OCI-M2 (cell line): ENCODE data around the gene PACSIN1.

Experiments
- DNase-seq: peaks from one replicate; lab custom pipeline; 2025; ENCODE audit not compliant: unreplicated experiment; lab: John Stamatoyannopoulos, UW

PACSIN1 gene

DNA sequence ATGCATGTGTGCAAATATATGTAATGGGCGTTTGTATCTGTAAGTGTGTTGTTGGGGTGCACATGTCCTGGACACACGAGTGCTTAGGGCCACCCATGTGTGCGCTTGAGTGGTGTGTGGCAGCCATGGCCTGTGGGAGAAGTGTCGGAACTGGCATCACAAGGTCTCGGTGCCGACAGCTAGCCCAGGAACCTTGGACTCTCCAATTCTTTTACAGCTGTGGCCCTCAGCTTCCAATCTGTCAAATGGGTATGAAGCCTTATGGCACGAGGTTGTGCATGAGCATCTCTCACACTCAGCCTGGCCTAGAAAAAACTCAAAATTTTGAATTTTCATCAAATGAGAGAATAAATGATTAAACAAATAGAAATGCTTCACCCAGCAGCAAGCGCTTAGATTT lies 48.2 kb downstream of the PACSIN1 start:
- no peak for DNase-seq

DNA sequence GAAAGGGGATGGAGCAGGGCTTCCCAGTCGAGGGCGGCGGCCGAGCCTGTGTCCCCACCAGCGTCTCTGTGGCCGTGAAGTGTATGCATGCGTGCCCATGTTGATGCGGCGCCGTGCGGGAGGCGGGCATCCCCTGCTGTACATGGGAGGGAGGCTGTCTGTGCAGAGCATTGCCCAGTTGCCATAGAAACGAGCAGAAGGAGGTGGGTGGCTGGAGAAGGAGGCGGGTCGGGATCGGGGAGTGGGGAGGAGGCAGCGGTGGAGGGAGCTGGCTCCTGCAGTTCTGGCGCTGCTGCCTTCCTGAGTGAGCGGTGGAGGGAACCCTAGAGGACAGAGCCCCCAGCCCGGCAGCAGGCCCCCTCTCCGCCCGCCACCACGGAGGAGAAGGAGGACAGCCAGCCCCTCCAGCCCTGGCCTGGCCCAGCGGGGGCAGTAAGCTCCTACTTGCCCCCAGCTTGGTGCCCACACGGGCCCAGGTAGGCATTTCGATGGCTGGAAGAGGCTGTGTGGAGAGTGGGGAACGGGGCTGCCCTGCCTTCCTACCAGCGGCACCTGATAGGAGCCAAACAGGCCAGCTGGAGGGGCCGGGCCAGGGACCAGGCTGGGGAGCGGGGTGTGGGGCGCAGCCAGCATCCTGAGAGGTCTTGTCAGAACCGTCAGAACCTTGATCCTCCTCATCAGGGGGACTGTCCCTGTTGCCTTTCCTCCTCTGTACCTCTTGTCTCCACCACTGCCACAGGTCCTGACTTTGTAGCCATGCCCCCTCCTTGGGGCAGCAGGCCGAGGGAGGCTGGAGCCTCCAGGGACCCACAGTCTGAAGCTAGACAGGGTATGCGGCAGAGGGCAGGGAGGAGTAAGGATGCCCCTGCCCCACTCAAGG lies 49.0 kb downstream of the PACSIN1 start:
- no peak for DNase-seq

DNA sequence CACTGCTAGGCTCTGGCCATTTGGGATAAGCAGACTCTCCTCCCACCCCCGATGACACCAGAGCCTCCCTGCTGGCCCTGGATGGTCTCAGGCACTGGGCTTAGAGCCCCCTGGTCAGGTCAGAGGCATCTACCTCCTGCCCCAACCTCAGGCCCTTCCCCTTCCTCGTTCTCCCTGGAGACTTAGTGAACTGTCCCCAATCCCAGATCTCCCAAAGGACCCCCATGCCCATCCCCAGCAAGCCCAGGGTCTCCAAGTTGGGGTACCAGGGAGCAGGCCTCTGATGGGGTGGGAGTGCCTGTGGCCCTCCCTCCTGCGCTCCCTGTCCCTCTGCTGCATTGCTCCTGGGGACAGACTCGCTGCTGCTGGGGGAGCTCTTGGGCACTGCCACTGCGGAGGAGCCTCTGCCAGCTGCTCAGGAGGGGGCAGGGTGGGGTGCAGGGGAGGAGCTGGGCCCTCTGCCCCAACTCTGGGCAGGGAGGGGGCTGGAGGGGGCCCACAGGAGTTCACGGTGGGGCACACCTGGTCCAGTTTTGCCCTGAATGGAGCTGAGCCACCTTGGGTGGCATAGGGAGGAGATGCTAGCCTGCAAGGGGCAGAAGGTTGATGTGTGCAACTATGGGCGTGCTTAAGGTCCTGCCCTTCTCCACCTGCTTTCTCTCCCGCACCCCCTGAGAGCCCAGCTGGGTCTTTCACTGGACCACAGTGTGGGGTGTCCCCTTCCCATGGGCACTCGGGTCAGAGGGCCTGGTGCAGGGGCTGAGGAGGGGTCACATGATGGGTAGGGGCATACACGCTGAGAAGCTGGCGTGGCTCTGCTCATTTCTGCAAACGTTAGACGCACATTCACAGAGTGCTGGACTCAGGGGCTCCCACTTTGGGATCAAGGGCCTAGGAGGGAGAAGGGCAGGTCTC lies 49.9 kb downstream of the PACSIN1 start:
- no peak for DNase-seq

DNA sequence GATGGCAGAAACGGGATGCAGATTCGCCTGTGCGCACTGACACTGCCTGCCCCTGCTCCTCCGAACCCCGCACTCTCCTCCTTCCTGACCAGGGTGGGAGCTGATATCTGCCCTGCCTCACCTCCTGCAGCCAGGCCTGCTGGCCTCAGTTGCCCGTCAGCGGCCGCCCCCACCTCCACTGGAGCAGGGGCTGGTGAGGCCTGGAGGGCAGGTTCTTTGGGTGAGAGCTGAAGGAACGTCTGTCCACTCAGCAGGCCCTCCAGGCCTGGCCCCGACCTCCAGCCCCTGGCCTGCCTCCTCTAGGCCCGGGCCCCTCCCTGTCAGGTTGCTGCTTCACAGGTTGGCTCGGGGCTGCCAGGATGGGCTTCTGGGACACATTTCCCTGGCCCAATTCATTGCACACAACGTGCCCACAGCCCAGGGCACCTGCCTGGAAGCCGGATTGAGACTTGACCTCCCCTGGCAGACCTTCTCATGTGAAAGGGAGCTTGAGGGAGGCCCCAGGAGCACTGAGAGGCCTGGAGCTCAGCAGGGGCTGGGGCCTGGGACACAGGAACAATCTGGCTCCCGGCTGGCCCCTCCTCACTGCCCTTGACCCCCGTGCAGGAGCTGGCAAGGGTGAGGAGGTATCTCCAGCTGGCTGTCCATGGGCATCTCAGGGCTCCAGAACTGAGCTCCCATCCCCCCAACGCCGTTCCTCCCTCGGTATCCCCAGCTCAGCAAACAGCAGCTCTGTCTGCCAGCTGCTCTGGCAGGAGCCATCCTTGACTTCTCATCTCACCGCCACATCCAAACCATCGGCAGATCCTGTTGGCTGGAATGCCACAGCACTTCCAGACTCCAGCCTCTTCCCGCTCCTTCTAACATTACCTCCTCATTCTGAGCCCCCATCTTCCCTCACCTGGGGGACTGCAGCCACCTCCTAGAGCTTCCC lies 50.8 kb downstream of the PACSIN1 start:
- DNase-seq, result no peak

DNA sequence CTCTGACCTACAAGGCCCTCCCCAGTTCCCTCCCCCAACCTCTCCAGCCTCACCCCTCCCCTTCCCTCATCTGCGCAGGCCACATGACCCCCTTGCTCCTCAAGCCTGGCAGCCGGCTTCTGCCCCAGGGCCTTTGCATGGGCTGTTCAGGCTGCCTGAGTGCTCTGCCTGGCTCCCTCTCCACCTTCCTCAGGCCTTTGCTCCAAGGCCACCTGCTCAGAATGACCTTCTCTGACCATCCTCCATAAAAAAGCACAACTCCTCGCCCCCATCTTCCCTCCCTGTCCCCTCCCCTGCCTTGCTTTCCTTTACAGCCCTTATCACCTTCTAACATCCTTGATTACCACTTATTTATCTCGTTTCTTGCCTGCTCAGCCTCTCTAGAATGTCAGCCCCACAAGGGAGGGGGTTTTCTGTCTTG lies 51.6 kb downstream of the PACSIN1 start:
- DNase-seq, result no peak

DNA sequence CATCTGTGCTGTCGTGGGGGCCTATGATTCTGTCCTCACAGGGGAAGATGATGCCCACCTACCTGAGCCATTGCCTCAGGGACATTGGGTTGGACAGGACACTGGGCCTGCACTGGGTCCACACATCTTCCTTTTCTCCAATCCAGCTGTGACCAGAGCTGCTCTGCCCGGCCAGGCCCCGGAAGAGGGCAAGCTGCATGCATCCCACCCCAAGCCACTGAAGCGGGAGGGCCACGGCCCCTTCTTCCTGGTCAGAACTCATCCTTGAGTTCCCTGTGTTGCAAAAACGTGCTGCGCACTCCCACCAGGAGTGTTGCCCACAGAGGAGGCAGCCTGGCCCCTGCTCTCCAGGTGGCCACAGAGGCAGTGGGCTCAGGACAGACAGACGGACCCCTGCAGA lies 52.1 kb downstream of the PACSIN1 start:
- DNase-seq, result no peak

DNA sequence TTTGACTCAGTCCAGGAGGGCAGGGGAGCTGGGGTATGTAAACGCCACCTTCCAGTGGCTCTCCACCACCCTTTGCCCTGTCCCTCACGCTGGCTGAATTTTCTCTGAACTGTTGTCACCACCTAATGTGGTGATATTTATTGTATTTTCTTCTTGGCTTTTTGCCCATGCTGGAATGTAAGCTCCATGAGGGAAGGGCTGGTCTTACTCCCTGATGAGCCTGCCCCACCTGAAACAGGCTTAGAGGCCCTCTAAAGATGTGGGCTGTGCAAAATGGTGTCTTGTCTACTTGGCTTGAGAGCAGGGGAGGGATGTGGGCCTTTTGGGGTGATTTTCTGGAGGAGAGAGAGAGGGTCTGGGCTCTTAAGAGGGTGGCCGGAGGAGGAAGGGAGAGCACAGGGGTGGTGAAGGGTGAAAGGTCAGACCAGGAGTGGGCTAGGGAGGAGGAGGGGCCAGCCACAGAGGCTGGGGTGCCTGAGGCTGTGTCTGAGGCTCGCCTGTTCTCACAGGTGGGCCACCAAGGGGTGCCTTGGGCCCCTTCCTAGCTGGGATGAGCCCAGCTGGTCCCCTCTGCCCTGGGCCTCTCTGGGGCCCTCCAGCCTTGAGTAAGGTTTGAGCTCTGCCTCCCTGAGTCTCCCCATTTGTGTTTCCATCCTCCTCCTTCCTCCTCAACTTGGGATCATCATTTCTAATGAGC lies 52.9 kb downstream of the PACSIN1 start:
- no peak for DNase-seq

DNA sequence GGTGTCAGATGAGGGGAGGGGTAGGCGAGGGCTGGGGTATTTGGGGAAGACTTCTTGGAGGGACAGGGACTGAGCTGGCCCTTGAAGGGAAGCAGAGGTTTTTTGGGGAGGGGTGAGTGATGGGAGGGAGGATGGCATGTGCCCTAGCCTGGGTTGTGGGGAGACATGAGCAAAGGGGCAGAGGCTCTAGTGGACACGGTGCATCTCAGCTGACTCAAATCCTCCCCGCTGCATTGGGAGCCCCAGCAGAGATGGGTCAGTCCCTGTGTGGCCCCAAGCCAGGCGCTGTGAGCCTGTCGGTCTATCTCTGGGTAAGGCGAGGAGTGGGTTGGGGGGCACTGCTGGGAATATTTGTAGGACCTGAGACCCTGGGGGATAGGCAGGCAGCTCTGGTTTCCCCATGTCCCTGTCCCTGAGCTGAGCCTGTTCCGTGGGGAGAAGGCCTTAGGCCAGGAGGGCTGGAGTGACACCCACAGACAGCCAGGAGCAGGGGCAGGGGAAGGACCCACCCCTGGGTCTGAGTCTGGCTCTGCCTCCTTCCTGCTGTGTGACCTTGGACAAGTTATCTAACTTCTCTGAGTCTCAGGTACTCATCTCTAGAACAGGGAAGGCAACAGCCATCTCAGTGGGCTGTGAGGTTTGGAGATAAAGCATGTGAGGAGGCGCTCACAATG lies 54.2 kb downstream of the PACSIN1 start:
- no peak for DNase-seq

DNA sequence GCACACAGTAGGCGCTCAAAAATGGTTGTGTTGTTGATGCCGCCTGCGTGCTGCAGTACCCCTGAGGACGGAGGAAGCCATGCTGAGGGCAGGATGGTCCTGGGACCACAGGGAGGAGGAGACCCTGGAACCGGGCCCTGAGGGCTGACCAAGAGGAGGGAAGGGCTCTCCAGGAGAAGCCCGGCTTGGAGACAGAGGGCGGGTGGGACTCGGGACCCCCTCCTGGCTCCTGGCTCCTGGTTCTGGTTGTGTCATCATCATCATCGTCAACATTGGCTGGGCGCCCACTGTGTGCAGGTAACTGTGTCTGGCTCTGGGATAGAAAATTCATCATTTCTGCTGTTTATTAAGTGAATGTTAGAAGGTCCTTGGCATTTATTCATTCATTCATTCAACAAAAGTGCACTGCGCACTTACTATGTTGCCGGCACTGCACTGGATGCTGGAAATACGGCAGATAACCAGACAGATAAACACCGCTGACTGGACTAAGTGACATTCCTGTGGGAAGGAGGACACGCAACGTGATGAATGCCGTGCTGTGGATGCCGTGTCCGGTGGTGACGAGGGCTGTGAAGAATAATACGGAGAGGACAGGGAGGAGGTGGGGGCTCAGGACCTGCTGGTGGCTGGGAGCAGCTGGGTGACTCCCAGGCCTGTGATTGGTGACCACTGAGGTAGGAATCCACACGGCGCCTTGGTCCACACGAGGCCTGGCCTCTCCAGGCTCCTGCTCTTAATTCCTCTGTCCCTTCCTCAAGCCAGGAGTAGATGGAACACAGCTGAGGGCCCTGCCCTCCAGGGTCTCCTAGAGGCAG lies 55.0 kb downstream of the PACSIN1 start:
- no peak for DNase-seq

DNA sequence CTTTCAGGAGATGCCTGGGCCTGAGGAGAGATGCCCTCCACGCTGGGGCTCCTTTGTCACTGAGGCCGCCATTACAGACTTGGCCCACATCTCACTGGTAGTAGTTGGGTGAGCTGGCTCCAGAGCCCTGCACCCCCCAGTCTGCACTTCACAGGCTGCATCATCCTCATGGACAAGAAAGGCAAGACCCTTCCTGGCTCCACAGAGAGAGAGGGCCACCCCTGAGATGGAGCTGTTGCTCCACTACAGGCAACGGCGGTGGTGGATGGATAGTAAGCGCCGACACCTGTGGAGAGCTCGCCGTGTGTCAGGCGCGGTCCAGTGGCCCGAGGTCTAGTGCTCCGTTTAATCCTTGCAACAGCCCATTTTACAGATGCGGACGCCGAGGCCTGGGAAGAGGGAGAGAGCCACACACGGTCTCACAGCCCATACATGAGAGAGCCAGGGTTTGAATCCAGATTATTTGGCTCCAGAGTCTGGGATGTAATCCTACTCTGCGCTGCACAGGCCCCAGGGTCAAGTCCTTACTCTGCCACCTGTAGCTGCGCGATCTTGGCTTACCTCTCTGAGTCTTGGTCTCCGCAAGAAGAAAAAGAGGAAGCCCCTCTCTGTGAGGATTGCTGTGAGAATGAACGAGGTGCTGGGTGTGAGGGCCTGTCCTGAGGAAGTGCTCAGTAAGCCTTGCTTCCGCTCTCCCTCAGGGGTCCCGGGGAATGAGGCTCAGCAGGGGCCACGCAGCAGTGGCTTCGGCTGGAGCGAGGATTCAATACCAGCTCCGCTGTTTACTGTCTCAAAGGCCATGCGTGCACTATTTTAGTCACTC lies 55.8 kb downstream of the PACSIN1 start:
- no peak for DNase-seq

DNA sequence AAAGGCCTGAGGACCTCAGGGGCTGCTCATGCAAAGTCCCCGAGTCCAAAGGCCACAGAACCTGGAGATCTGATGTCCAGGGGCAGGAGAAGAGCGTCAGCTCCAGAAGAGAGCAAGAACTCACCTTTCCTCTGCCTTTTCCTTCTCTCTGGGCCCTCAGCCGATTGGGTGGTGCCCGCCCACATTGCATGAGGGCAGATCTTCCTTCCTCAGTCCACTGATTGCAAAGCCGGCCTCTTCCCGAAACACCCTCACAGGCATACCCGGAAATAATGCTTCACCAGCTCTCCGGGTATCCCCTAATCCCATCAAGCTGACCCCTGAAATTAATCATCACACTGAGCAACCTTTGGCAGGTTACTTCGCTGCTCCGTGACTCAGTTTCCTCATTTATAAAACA lies 56.9 kb downstream of the PACSIN1 start:
- no peak for DNase-seq

DNA sequence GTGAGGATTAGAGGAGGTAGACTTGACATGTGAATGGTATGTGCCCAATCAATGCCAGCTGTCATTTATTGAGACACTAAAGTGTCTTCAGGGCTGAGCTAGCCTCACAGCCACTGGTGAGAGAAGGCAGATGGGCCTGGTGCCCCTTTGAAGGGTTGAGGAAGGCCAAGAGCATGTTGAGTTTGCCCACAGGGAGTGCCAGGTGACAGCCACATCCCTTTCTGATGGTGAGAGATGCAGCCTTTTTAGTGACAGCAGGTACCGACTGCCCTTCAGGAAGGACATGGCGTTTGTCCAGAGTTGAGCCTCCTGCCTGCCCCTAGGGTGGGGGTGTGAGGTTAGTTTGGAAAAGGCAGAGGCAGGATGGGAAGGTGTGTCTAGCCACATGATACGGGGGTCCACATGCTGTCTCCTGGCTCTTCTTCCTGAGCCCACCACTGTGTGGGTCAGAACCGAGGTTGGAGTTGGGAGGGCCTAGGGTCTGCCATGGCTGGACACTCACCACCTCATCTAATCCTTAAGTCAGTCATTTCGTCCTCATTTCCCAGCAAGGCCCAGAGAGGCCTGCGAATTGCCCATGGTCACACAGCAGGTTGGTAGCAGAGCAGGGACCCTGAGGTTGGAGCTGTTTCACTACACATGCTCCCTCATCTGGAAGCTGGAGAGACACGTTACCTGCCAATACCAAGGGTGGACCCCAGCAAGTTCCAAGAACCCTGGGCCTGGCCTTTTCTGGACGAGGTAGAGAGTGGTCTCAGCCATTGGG lies 57.7 kb downstream of the PACSIN1 start:
- DNase-seq, result no peak

DNA sequence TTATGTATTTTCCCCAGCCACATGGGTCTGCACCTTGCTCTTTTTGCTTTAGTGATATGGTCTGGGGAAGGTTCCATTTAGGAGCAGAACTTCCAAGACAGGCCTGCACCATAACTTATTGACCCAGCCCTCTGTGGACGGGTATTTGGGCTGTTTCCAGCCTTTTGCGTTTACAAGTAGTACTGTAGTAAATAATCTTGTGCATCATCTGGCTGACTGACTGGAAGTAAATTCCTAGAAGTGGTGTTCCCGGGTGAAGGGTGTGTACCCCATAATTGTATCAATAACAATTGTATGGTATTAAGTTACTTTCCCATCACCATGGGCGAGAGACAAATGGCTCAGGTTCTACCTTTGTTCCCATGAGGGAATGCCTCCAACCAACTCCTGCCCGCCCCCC lies 58.6 kb downstream of the PACSIN1 start:
- no peak for DNase-seq

DNA sequence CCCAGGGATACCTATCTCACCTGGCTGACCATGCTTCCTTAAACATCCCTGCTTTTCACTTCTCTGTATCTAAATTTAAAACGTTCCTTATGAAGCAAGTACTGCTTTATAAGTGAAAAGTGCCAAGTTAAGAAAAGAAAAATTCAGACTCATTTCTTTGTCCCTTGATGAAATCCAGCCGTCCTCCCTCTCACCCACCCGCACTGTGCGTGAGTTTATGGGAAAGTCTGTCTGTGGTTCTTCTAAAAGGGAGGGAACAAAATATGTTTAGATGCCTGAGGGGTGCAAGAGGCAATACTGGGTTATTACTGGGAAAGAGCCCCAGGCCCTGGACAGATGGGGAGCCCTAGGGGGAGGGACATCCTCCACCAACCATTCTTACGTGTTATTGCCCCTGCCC lies 59.1 kb downstream of the PACSIN1 start:
- DNase-seq, result no peak

DNA sequence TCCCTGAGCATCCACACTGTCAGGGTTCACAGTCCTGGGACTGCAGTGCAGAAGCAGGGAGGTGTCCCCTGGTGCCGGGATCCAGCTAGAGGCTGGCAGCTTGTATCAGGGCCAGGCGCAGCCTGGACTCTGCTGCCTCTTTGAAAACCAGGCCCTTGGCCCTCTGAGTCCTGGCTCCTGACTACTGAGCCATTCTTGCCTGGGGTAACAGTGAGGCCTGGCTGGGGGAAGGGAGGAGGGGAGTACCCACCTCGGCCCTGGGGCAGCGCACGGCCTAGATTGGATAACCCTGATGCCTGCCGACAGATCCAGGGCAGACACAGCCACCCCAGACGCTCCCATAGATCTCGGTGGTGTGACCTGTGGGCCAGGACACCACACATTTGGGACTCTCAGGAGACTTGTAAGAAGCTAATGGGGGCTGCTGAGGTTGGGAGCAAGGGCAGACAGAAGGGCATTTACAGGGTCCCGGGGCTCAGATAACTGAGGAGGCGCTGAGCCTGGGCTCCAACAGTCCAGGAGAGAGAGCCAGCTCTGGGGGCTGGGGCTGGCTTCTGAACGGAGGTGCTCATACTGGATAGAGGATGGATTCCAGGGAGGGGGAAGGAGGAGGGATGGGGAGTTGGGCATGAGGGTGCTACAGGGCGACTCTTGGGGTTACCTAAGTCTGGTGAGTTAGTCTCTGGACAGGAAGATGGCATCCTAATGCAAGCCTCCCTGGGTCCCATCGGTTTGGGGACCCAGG lies 59.7 kb downstream of the PACSIN1 start:
- DNase-seq, result no peak

DNA sequence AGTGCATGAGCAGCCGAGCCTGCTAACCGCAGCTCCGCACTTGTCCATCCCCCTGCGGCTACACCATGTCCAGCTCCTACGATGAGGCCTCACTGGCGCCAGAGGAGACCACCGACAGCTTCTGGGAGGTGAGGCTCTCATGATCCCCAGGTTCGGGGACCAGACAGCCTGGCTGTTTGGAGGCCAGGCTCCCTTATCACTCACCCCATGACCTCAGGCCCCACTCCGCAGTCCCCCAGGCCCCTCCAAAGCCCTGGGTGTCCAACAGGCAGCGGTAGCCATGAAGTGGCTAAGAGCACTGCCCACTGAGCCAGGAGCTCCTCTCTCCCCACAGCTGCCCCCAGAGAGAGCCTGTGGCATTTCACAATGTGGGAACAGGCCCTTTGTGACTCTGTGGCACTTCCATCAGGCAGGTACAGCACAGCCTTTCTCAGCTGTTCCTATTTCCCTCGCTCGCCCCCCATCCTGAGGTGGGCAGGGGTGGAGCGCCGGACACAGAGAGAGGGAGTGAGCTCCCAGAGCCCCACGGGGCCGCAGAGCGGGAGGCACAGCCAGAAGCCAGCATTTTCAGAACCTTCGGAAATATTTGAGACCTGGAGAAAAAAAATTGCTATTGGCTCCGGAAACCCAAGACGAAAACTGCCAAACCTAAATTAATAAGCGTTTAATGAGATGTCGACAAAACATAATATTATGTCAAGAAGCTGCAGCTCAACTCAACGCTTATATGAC lies 60.5 kb downstream of the PACSIN1 start:
- DNase-seq, result no peak
